ENCODE data around the gene BTN3A1.
A peak's percentile ranks its signal among the peaks of the same experiment; 100 is the strongest.

Gene BTN3A1

GRCh38 chr6:26416288-26416687 is 14.2 kb downstream of the BTN3A1 start:
- TF ChIP-seq CTCF (IDR thresholded peaks at IDR 0.05), result no peak

- peak; percentile 28; the same call in 1 of the 2 replicates for TF ChIP-seq CTCF (IDR thresholded peaks at IDR 0.05)
Observed at GRCh38 chr6:26420688-26421171, 18.7 kb downstream of the BTN3A1 start.

DNA sequence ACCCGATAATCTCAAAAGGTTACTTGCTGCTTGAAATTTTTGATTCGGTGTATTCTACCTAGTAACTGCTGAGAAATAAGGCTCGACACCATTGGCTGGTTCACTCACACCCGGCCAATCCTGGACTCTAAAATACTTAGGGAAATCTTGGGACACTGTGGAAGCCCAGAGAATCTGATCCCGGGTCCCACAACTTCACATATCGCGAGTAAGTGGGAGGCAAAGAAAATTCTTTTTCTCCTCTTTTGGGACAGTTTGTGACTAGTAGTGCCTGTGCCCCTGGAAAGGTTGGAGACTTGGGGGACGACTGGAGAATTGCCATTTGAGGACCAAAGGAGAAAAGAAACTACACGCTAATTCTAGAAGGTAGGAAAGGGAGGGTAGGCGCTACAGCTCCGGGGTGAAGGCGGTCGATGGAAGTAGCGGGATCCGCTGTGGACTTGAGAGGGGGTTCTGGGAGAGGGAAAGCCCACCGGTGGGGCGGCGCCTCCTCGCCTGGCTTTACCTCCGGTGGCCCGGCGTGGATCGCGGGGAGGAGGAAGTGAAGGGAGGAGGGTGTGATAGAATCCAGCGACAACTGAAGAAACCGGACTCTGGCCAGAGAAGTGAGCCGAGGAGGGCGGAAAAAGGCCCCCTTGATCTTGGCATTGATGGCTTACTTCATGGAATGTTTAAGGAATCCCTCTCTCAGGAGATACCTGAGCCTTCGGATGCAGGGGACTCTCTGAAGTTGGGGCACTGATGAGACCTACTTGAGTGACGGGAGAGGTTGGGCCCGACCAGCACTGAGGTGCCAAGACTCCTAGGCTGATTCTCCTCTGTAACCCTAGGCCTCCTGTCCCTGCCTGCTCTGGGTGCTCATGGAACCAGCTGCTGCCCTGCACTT is 19.4 kb downstream of the BTN3A1 start:
- TF ChIP-seq CTCF (IDR thresholded peaks at IDR 0.05), result no peak

GRCh38 chr6:26422329-26422728 is 20.3 kb downstream of the BTN3A1 start:
- TF ChIP-seq CTCF (IDR thresholded peaks at IDR 0.05), result no peak

- TF ChIP-seq CTCF (IDR thresholded peaks at IDR 0.05), result no peak
Observed at GRCh38 chr6:26426691-26427450, 24.8 kb downstream of the BTN3A1 start.

DNA sequence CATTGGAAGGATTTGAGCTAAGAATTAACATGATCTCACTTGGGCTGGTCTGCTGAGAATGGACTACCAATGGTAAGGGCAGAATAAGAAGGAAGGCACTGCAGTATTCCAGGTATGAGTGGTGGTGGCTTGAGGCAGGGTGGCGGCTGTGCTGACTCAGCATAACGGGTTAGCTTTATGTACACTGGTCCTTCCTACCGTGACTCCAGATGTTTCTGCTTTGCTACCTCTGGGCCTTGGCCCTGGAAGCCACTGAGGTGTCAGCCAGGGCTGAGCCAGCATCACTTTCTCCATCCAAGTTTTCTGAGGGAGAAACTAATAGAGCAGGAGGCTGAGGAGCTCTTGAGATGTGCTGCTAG is 25.4 kb downstream of the BTN3A1 start:
- no peak for TF ChIP-seq CTCF (IDR thresholded peaks at IDR 0.05)

DNA sequence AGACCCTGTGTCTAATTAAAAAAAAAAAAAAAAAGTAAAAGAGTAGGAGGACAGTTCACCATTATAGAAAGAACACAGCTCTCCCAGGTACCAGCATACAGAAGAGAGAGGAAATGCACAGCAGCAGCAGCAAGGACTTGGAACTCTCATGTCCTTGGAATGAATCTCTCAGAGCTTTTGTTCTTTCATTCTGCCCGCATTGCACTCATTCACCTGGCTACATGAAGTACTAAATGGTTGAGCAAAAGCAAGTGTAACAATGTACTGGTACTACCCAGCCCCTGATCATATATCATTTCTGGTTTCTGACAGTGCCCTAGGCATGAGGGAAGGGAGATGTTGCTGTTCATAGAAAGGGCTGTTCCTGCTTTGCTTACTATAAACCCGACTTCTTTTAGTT is 26.1 kb downstream of the BTN3A1 start:
- TF ChIP-seq CTCF (IDR thresholded peaks at IDR 0.05), result no peak
